Left cardiac atrium (tissue), 4 donors: ENCODE results near the gene MYL11. TPM values are rescaled to one million over a fixed set of nuclear protein-coding genes. Genes with fewer than 3 reads are reported as not detected.
"Not testable (repeated sequence)": the region's sequence is repeated elsewhere in the genome, so short reads cannot be mapped to it uniquely, and the experiment has no call there.

Experiments
- ATAC-seq, 2 donors: fragments of 200-7000 bp; cut with Tn5 transposase; one replicate each; pipeline ENCODE4 v1.9.1; 2020; ENCODE audit warnings: mild to moderate bottlenecking in 2 of 2, moderate library complexity in 2 of 2
- DNase-seq: peaks from one replicate; pipeline ENCODE4 v3.0.0-alpha.2; 2020
- intact Hi-C, 2 donors: fragments of 100-400 bp; cut with DNase I; formaldehyde crosslinking; loops; one replicate each; pipeline versions ENCODE4 v1.14.1 to v1.15.1; 2022 to 2023
- total RNA-seq, 2 donors: library from RNA; stranded (reverse); fragmentation: NEBNext Ultra II Directional; extraction: Animal tissue kit (Norgen Biotek cat#: 25700); gene quantifications; one replicate each; pipeline ENCODE4 v1.2.1, GENCODE V29; 2021
- donor health status: DM: no; HTN: yes; CAD: no.
- donor health status: DM: no; HTN: yes; CAD: no; lungs with severe emphysema.
- donor health status: DM: yes; HTN: yes; CAD: no.
- donor health status: Dilated cardiomyopathy.

The MYL11 gene
- total RNA-seq, 2 donors from 2014 or later, result not detected

DNA sequence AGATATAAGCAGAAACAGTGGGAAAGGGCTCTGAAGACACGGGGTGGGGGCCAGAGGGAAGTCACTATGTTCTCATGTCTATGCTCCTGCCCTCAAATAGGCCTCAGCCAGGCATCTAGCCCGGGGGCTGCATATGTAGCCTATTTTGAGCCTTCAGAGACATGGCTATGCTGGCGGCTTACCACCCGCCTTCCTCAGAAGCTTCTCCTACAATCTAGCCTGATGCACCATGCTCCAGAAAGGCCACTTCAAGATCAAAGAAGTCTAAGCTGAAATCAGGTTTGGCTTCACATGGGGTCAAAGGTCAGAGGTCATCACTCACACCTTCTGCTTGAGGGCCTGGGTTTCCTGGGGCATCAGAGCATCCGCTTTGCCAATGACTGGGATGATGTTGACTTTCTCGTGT is 6.2 kb downstream of the MYL11 start:
- no peak for ATAC-seq
- DNase-seq, result no peak
- intact Hi-C loops, result no loop called here

DNA sequence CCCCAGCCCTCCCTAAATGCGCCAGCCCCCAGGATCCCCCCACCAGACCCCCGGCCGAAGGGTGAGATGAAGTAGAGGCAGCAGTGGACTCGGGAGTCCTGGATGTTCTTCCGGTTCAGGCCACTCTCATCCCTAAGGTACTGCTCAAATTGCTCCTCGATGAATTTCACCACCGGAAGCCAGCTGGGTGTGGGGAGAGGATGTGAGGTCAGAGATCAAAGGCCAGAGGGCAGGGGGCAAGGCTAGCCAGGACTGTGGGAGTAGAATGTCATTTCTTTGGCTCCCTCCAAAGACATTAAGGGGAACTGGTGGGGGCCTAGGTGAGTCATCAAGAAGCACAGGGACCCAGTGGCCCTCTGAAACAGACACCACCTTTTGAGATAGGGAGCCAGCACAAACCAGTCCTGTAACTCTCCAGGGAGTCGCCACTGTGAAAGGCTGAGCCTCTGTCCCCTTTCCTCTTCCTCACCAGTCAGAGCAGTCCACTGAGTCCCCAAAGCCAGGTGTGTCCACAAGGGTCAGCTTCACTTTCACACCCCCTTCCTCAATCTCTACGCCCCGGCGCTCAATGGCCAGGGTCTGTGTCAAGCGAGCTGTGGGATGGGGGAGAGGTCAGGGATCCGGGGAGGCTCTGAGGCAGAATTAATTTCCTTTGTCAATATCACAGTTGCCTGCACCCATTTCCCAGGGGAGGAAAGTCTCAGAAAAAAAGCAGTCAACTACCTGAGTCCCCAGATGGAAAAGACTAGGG is 6.9 kb downstream of the MYL11 start:
- intact Hi-C loops, result no loop called here
- DNase-seq (no peak), ATAC-seq (no peak)

DNA sequence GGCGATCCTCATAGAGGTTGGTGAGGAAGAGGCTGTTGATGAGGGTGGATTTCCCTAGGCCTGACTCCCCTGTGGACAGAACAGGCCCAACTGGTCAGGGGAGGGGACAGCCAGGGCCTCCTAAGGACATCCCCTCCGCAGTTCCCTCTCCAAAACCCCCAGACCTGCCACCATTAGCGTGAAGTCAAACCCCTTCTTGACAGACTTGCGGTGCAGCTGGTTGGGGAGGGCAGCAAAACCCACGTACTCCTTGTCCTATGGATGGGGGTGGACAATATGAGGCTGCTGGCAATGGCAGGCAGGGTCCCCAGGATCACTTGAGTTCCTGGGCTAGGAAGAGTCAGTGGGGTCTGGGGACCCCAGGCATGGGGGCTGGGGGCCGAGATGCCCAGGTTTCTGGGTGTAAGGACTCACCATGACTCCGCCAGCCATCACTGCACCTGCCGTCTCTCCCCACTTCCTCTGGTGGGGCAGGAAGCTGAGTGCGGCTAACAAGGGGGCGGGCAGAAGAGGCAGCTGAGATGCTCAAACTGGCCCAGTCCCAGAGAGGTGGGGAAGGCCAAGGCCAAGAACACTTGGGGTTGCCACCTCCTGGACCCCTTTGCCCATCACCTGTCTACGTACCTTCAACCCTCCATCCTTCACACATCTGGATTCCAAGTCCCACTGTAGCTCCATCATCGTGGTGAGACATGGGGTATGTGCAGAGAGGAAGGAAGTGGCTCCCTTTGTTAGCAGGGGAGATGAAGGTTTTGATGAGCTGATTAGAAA is 7.7 kb downstream of the MYL11 start, which contains the start of gene SEPTIN1:
Gene SEPTIN1 (minus strand): TSS at position 451 of the 771 bp plus-strand sequence. CDS start 19 bp downstream, at position 432.
- ATAC-seq (no peak), DNase-seq (no peak)
- intact Hi-C loops, result no loop called here

DNA sequence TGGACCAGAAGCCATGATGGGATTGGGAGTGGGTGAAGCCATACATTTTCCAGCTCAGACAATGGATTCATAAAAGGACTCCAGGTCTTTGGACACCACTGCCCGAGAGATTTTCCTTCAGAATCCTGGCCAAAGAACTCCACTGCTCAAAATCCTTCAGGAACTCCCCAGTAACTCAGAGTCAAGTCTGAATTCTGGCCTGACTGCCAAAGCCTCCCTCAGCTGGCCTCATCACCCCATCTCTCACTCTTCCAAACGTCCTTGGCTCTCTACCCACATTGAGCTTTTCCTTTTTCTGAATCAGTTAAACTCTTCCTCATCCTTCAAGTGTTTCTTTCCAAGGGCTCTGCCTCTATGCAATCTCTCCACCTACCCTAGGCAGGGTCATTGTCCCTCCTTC is 8.9 kb downstream of the MYL11 start:
- DNase-seq, result no peak
- intact Hi-C loops, result no loop called here
- no peak for ATAC-seq

DNA sequence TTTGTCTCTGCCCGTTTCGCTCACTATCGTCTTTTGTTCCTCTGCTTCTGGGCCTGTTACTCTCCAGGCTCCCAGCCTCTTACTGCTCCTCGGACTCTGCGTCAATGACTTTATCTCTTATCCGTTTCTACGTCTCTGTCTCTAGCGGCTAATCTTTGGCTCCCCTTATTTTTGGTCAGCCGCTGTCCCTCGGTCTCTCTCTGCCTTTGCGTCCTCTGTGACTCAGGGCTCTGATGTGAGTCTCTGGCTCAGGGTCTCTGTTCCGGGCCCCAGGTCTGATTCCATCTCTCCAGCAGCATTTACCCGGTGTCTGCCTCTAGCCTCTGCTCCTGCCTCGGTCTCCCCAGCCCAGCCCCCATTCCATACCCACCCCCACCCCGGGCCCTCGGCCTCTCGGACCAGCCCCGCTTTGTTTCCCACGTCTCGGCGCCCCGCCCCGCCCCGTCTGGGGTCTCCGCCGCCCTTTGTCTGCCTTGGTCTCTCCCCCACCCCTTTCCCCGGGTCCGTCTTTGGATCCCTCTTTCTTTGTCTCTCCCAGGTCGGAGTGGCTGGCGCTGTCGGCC is 20.1 kb downstream of the MYL11 start:
- intact Hi-C loops, result no loop called here
- peak; percentile 52 for DNase-seq
- ATAC-seq, result peak; percentile 25 to 62

DNA sequence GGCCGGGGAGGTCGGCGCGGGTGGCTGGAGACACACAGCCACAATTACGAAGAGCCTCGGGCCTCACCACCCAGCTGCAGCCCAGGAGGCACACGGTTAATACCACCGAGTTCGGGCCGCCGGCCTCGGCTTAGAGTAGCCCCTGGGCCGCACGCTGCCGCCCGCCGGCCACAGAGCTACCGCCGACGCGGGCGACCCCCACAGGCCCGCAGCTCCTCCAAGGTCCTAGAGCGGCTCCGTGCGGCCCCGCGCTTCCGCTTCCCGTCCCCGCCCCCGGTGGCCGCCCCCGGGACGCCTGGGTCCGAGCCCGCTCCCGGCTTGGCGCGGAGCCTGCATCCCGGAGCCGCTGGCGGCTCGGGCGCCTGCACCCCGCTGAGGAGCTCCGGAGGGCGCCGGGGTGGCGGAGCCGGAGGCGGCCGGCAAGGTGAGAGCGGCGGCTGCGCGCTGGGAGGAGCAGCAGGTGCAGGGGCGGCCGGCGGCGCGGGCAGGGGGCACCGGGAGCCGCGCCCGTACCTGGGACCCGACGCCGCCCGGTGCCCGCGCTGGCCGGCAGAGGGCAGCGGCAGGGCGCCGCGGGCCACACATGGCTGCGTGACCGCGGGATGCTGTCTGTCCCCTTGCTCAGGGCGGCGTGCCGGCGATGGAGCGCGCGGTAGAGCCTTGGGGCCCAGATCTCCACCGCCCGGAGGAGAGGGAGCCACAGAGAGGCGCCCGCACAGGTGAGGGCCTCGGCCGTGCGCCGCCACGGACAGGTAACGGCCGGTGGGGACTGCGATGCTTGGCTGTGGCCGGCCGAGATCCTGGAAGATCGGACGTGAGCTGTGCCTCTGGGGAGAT is 20.8 kb downstream of the MYL11 start, which contains the start of gene ZNF48:
Gene ZNF48 (plus strand): TSS at position 266 of the 837 bp plus-strand sequence. CDS start 375 bp downstream, at position 641.
- DNase-seq (peak; percentile 93), ATAC-seq (peak; percentile 97)
- intact Hi-C loops, result no loop called here

DNA sequence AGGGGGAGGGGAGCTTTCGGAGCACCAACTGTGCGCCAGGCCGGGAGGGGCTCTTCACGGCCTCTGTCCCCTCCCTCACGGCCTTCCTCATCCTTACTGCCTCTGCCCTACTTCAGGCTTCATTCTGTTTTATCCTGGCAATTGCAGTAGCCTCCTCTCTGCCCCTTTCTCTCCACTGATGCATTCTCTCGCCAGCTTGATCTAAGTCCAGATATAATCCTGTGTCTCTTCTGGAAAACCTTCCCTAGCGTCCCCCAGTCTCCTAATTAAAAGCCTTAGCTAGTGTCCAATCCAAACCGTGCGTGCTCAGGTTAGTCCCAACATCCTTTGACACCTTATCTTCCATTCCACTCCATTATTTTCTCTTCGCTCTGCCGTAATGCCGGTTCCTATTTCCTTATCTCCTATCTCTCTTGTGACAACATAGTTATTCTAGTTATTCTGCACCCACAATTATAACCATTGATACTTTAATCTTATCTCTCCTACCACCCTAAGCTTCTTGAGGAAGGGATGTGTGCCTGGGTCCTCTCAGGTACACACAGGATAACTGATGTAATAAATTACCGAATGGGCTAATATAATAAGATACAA is 21.5 kb downstream of the MYL11 start:
- intact Hi-C loops, result no loop called here
- no peak for DNase-seq
- no peak for ATAC-seq

DNA sequence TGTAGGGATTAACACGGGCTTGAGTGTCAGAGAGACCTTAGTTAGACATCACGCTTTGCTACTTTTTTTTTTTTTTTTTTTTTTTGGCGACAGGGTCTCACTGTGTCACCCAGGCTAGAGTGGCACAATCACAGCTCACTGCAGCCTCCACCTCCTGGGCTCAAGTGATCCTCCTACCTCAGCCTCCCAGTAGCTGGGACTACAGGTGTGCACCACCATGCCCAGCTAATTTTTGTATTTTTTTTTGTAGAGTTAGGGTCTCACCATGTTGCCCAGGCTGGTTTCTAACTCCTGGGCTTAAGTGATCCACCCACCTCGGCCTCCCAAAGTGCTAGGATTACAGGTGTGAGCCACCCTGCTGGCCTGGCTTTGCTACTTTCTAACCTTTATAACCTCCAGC is 22.0 kb downstream of the MYL11 start:
- ATAC-seq, DNase-seq, intact Hi-C loops: not testable (repeated sequence)

DNA sequence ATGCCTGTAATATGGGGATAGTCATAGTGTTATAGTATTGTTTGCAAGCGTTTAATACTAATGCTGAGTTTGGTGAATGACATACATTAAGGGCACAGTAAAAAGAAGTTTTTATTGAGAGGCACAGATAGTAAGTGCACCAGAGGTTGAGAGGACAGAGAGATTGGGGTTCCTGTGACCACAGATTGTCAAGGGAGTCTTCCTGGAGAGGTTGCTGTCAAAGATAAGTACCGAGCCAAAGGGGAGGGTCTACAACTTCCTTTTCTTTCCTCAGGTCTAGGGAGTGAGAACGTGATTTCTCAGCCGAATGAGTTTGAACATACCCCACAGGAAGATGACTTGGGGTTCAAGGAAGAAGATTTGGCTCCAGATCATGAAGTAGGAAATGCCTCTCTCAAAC is 22.5 kb downstream of the MYL11 start:
- ATAC-seq (no peak), DNase-seq (no peak)
- intact Hi-C loops, result no loop called here

DNA sequence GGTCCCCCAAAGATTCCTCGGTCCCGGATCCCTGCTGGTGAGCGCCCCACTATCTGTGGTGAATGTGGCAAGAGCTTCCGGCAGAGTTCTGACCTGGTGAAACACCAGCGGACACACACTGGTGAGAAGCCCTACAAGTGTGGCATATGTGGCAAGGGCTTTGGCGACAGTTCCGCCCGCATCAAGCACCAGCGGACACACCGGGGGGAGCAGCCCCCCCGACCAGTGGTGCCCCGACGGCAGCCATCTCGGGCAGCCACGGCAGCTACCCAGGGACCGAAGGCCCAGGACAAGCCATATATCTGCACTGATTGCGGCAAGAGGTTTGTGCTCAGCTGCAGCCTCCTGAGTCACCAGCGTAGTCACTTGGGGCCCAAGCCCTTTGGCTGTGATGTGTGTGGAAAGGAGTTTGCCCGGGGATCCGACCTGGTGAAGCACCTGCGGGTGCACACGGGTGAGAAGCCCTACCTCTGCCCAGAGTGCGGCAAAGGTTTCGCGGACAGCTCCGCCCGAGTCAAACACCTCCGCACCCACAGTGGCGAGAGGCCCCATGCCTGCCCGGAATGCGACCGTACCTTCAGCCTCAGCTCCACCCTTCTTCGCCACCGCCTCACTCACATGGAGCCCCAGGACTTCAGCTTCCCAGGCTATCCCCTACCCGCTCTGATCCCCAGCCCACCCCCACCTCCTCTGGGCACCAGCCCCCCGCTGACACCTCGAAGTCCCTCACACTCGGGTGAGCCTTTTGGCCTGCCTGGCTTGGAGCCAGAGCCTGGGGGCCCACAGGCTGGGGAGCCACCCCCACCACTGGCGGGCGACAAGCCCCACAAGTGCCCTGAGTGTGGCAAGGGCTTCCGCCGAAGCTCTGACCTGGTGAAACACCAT is 23.4 kb downstream of the MYL11 start:
- DNase-seq (no peak), ATAC-seq (no peak)
- intact Hi-C loops, result no loop called here

DNA sequence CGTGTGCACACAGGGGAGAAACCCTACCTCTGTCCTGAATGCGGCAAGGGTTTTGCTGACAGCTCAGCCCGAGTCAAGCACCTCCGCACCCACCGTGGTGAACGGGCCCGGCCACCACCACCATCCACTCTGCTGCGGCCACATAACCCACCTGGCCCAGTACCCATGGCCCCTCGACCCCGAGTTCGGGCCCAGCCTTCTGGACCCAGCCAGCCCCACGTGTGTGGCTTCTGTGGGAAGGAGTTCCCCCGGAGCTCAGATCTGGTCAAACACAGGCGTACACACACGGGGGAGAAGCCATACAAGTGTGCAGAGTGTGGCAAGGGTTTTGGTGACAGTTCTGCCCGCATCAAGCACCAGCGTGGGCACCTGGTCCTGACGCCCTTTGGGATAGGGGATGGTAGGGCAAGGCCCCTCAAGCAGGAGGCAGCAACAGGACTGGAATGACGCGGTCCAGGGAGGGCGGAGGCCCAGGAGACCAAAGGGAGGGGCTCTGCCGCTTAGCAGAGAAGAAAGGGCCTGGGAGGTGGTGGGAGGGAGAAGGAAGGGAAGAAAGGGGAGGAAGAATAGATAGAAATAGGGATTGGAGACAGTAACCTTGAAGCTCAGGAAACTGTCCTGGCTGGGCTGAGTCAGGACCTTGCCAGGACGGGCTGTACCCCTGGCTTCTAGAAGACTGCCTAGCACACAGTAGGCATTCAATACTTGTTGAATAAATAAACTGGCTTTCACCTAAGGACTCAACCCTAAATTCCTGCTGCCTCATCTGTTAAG is 24.2 kb downstream of the MYL11 start:
- ATAC-seq (no peak), DNase-seq (no peak)
- intact Hi-C loops, result no loop called here

DNA sequence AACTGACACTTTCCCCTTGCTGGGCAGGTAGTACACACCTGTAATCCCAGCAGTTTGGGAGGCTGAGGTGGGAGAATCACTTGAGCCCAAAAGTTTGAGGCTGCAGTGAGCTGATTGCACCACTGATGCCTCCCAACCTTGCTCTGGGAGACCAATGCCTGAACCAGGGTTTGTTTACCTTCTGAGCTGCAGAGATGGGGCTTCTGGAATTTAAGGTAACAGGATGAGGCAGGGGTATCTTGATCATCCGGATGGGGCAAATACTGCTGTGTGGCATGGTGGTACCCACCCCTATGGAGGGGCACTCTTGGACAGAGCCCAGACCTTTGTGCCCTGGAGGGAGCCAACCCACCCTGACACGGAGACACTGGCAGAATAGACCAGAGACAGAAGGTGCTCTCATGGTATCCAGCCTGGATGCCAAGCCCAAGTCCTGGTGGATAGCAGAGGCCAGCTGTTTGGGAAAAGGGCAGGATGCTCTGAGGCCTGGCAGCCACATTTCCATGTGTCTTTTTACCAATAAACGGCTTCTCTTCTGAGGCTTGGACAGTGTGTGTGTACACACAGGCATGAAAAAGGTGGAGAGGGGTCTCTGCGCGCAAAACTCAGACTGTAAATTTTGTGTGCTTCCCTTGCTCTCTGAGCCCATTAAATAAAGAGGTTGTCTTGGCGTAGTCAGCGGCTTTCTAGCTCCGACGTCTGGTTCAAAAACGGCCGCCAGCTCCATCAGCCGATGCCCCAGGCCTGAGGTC is 25.0 kb downstream of the MYL11 start:
- no peak for DNase-seq
- intact Hi-C loops, result loop anchor here (10.0 kb wide), 2 partner anchors 45 to 305 kb away; partner anchors contain the start of genes CD2BP2 (in 1 of the 2), TBX6 (in 1 of the 2) and YPEL3 (in 1 of the 2)
- ATAC-seq, result no peak

DNA sequence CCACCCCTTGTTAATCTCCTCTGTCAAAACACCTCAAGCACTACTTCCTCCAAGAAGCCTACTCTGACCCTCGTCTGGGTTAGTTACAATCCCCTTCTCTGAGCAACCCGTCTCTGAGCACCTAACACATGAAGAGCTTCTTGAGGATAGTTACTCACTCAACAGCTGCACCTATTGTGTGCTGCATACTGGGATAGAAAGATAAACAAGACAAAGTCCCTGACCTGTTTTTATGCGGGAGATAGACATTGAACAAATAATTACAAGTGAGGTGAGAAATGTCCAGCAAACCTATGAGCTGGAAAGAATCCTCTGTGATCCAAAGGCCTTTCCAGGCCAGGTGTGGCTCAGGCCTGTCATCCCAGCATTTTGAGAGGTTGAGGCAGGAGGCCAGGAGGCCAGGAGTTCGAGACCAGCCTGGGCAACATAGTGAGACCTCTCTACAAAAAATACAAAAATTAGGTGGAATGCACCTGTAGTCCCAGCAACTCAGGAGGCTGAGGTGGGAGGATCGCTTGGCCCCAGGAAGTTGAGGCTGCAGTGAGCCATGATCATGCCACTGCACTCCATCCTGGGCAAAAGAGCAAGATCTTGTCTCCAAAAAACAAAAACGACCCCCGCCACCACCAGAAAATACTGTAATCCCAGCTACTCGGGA is 27.3 kb downstream of the MYL11 start:
- intact Hi-C loops, result loop anchor here (10.0 kb wide), 2 partner anchors 47 to 307 kb away; partner anchors contain the start of genes CD2BP2 (in 1 of the 2), TBX6 (in 1 of the 2) and YPEL3 (in 1 of the 2)
- DNase-seq, result no peak
- no peak for ATAC-seq

DNA sequence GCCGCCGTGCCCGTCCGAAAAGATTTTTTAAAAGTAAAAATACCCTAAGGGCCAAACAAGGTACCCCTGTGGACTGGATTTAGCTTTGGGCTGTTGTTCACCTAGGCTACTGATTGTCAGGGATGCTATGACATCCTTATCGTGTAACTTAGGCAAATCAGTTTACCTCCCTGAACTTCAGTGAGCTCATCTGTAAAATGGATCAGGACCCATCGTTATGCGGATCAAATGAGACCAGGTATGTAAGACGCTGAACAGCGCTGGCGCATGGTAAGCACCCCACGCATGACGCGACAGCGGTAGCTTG is 32.1 kb downstream of the MYL11 start:
- intact Hi-C loops, result loop anchor here (5.0 to 10.0 kb wide), 3 partner anchors 34 to 312 kb away; partner anchors contain the start of genes CD2BP2 (in 1 of the 2), MYL11 (in 1 of the 2), TBC1D10B (in 1 of the 2) and TBX6 (in 1 of the 2)
- ATAC-seq, result no peak
- no peak for DNase-seq

DNA sequence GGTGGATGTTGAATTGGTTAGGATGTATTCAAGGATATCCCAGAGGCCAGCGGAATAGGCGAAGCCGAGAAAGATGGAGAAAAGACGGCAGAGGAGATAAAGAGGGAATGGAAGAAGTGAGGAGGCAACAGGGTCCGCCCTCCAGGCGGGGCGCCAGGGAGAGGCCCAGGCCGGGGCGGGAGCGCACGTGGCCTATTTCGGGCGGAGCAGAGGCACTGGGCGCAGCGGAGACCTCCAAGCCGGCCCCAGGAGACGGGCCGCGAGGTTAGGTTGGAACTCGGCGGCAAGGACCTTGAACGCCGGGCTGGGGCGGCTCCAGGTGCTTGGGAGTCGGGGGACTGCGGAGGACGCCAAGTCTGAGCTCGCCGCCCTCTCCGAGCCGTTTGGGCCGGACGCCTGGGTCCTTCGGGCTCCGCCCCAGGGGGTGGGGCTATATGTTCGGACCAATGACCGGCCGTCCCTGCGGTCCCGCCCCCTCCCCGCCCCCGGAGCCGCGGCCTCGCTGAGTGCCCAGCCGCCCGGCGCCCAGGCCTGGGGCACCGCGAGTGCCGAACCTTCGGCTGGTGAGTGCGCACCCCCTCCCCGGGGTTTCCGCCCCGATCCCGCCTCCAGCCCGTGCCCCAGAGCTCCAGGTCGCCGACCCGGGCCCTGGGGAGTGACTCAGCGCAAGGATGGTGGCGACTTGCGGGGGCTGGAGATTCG is 32.7 kb downstream of the MYL11 start, which contains the start of gene ZNF771:
Gene ZNF771 (plus strand): TSS at position 505 of the 702 bp plus-strand sequence. CDS start 448 bp downstream, outside the sequence.
- intact Hi-C loops, result loop anchor here (5.0 to 10.0 kb wide), 3 partner anchors 35 to 312 kb away; partner anchors contain the start of genes CD2BP2 (in 1 of the 2), MYL11 (in 1 of the 2), TBC1D10B (in 1 of the 2) and TBX6 (in 1 of the 2)
- peak; percentile 97 for ATAC-seq
- DNase-seq, result peak; percentile 96
